Testis (tissue), 2 donors: ENCODE results near the gene RPL4.
A peak's percentile ranks its signal among the peaks of the same experiment; 100 is the strongest.

Source experiments
- POLR2A ChIP-seq: fragments of 450-650 bp; IDR thresholded peaks from one replicate; pipeline ENCODE4 v1.6.1; 2017; ENCODE audit warnings: antibody characterized with exemption, mild to moderate bottlenecking, moderate library complexity
- TF ChIP-seq, protein P1 (sequence below), 3 experiments: fragments of 450-650 bp in 2 of 3; fragments of 200-600 bp in 1 of 3; sonication (generic) in 1 of 3; IDR thresholded peaks; one replicate each; pipeline ENCODE4 v1.5.1; 2016 to 2019; ENCODE audit warnings: antibody characterized with exemption in 3 of 3, mild to moderate bottlenecking in 2 of 3, moderate library complexity in 1 of 3

DNA sequence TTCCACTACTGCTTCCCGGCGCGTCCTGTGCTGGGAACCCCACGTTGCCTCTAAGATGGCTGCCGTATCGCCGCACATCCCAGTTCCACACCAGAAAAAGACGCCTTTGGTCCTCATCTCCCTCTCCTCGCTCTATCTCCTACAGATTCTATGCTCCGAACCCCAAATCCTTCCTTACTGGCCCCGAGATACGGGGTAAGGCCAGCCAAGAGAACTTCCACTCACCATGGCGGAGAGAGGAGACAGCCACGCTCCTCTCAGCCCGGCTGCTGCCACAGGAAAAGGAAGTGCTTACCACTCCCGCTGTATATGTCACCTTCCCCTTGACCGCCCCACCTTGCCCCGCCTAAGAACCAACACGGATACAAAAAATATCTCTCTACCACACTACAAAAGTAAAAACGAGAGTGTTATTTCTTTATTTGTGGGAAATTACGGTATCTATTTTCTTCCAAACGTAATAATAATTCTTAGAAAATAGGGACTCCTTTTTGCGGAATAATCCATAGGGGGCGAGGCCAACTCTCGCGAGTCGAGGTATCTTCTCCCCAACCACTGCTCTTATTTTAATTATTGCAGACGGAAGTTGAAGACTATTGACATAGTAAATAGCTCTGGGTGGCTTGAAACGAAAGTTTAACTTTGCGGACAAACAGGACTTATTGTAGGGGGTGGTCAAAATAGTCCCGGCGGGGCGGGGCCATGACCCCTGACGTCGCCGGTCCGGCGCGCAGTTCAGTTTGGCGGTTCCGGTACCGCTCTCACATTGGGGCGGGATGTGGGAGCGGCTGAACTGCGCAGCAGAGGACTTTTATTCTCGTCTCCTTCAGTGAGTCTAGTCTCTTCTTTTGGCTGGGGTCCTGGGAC lies at the start of gene RPL4, which contains the start of gene ZWILCH:
- TF ChIP-seq POLR2A, result no peak
- TF ChIP-seq, protein P1, sequence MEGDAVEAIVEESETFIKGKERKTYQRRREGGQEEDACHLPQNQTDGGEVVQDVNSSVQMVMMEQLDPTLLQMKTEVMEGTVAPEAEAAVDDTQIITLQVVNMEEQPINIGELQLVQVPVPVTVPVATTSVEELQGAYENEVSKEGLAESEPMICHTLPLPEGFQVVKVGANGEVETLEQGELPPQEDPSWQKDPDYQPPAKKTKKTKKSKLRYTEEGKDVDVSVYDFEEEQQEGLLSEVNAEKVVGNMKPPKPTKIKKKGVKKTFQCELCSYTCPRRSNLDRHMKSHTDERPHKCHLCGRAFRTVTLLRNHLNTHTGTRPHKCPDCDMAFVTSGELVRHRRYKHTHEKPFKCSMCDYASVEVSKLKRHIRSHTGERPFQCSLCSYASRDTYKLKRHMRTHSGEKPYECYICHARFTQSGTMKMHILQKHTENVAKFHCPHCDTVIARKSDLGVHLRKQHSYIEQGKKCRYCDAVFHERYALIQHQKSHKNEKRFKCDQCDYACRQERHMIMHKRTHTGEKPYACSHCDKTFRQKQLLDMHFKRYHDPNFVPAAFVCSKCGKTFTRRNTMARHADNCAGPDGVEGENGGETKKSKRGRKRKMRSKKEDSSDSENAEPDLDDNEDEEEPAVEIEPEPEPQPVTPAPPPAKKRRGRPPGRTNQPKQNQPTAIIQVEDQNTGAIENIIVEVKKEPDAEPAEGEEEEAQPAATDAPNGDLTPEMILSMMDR (IDR thresholded peaks at IDR 0.05), result peak in 1 of 3 experiments; percentile 27
